GM23338 (cell line): ENCODE results near the gene TP53BP1. TPM values are rescaled to one million over a fixed set of nuclear protein-coding genes. Genes with fewer than 3 reads are reported as not detected.

ENCODE experiments used
- ATAC-seq: fragments of 200-7000 bp; cut with Tn5 transposase; 3 replicates; pipeline ENCODE4 v1.9.1; 2020
- DNase-seq: peaks from one replicate; pipeline ENCODE4 v3.0.0-alpha.2; 2015; ENCODE audit warnings: low spot score
- H2AFZ ChIP-seq: fragments of 200-600 bp; sonication (generic); 2 replicates; pipeline ENCODE4 v1.8.0; 2016; ENCODE audit warnings: antibody characterized with exemption, mild to moderate bottlenecking, moderate library complexity
- H3F3A ChIP-seq: fragments of 200-600 bp; sonication (generic); replicated peaks from 2 replicates; pipeline ENCODE4 v1.8.0; 2017; ENCODE audit warnings: antibody characterized with exemption, mixed run types, low read depth
- H3K27ac ChIP-seq: fragments of 200-600 bp; sonication (generic); 2 replicates; pipeline ENCODE4 v1.6.1; 2016; ENCODE audit warnings: low read depth
- H3K27me3 ChIP-seq: fragments of 200-600 bp; sonication (generic); 2 replicates; pipeline ENCODE4 v1.8.0; 2016; ENCODE audit warnings: mild to moderate bottlenecking, mixed run types, moderate library complexity; ENCODE audit not compliant: insufficient read depth
- H3K36me3 ChIP-seq: fragments of 200-600 bp; sonication (generic); 2 replicates; pipeline ENCODE4 v1.8.0; 2016; ENCODE audit warnings: mild to moderate bottlenecking; ENCODE audit not compliant: insufficient read depth
- H3K4me1 ChIP-seq: fragments of 200-600 bp; sonication (generic); 2 replicates; pipeline ENCODE4 v1.8.0; 2016; ENCODE audit warnings: mild to moderate bottlenecking, moderate library complexity; ENCODE audit not compliant: insufficient read depth
- H3K4me2 ChIP-seq: fragments of 200-600 bp; sonication (generic); 2 replicates; pipeline ENCODE4 v1.7.1; 2017; ENCODE audit warnings: mixed run types
- H3K4me3 ChIP-seq: fragments of 200-600 bp; sonication (generic); 2 replicates; pipeline ENCODE4 v1.6.1; 2016; ENCODE audit warnings: mixed run types
- H3K79me2 ChIP-seq: fragments of 200-600 bp; sonication (generic); replicated peaks from 2 replicates; pipeline ENCODE4 v1.8.0; 2017; ENCODE audit warnings: mild to moderate bottlenecking; ENCODE audit not compliant: insufficient read depth
- H3K9me2 ChIP-seq: fragments of 200-600 bp; sonication (generic); 2 replicates; pipeline ENCODE4 v1.8.0; 2017; ENCODE audit not compliant: insufficient read depth
- H4K20me1 ChIP-seq: fragments of 200-600 bp; sonication (generic); replicated peaks from 2 replicates; pipeline ENCODE4 v1.8.0; 2017; ENCODE audit warnings: mild to moderate bottlenecking; ENCODE audit not compliant: insufficient read depth
- H3K27ac Mint-ChIP-seq: 2 replicates; pipeline ENCODE4 v1.8.0; 2020; ENCODE audit warnings: inconsistent platforms, mild to moderate bottlenecking, moderate library complexity, mixed read lengths
- H3K27me3 Mint-ChIP-seq: 3 replicates; pipeline ENCODE4 v1.8.0; 2022; ENCODE audit warnings: low read depth, mild to moderate bottlenecking, moderate library complexity, mixed read lengths, inconsistent platforms; ENCODE audit not compliant: insufficient read depth, poor library complexity
- H3K36me3 Mint-ChIP-seq: 3 replicates; pipeline ENCODE4 v1.8.0; 2021; ENCODE audit warnings: low read depth, mild to moderate bottlenecking, inconsistent platforms, moderate library complexity, mixed read lengths
- H3K4me1 Mint-ChIP-seq: 3 replicates; pipeline ENCODE4 v1.8.0; 2020; ENCODE audit warnings: mild to moderate bottlenecking, inconsistent platforms, mixed read lengths
- H3K4me3 Mint-ChIP-seq: 3 replicates; pipeline ENCODE4 v1.8.0; 2021; ENCODE audit warnings: moderate library complexity, mild to moderate bottlenecking, inconsistent platforms, mixed read lengths
- H3K9me3 Mint-ChIP-seq: 3 replicates; pipeline ENCODE4 v1.8.0; 2020; ENCODE audit warnings: moderate library complexity, mild to moderate bottlenecking, inconsistent platforms, mixed read lengths
- CREB1 ChIP-seq: fragments of 250-450 bp; sonication (Bioruptor Pico); IDR thresholded peaks from 2 replicates; pipeline ENCODE4 v1.5.0; 2020; ENCODE audit warnings: low read depth, mild to moderate bottlenecking, moderate library complexity
- CTCF ChIP-seq, 2 experiments: fragments of 200-600 bp in 1 of 2; sonication (generic) in 1 of 2; conservative IDR thresholded peaks; 2 replicates each; pipeline versions ENCODE4 v1.5.1 to v1.6.1; 2016 to 2017; ENCODE audit warnings: antibody characterized with exemption in 2 of 2, low read depth in 2 of 2, mild to moderate bottlenecking in 2 of 2, moderate library complexity in 1 of 2
- EZH2 ChIP-seq: fragments of 200-600 bp; sonication (generic); IDR thresholded peaks from one replicate; pipeline ENCODE4 v1.8.0; 2017; ENCODE audit warnings: antibody characterized with exemption, mild to moderate bottlenecking, low read depth; ENCODE audit not compliant: unreplicated experiment
- EZH2phosphoT487 ChIP-seq: fragments of 200-600 bp; sonication (generic); IDR thresholded peaks from one replicate; pipeline ENCODE4 v1.8.1; 2018; ENCODE audit warnings: antibody characterized with exemption; ENCODE audit not compliant: unreplicated experiment
- JUNB ChIP-seq: IDR thresholded peaks from one replicate; pipeline ENCODE4 v1.6.1; 2016; ENCODE audit warnings: antibody characterized with exemption; ENCODE audit not compliant: unreplicated experiment
- NANOG ChIP-seq: IDR thresholded peaks from 2 replicates; pipeline ENCODE4 v1.6.1; 2016; ENCODE audit warnings: antibody characterized with exemption, borderline replicate concordance
- REST ChIP-seq: IDR thresholded peaks from one replicate; pipeline ENCODE4 v1.6.1; 2018; ENCODE audit warnings: antibody characterized with exemption; ENCODE audit not compliant: unreplicated experiment
- ZNF114 ChIP-seq: fragments of 250-450 bp; sonication (Bioruptor Pico); IDR thresholded peaks from 2 replicates; pipeline ENCODE4 v1.5.0; 2020; ENCODE audit warnings: mild to moderate bottlenecking, moderate library complexity
- ZNF331 ChIP-seq: fragments of 250-450 bp; sonication (Bioruptor Pico); IDR thresholded peaks from 2 replicates; pipeline ENCODE4 v1.5.0; 2020; ENCODE audit warnings: low read depth, mild to moderate bottlenecking, moderate library complexity
- ZNF462 ChIP-seq: fragments of 250-450 bp; sonication (Bioruptor Pico); IDR thresholded peaks from 2 replicates; pipeline ENCODE4 v1.5.0; 2020; ENCODE audit warnings: mild to moderate bottlenecking, moderate library complexity
- polyA plus RNA-seq: library from polyadenylated mRNA; unstranded; fragments of >200 nt; fragmentation: Nextera tagmentation; extraction: Ambion mirVana; gene quantifications from 2 replicates; pipeline ENCODE4 v1.2.1, GENCODE V29; 2016
- total RNA-seq: library from RNA; depleted of rRNA; stranded (reverse); fragments of >200 nt; shearing (Covaris generic); gene quantifications from 2 replicates; pipeline ENCODE4 v1.2.3, GENCODE V29; 2014

The TP53BP1 gene
- total and polyA plus RNA-seq, 2 experiments from 2014 or later = 17.7 to 81.3 TPM

DNA sequence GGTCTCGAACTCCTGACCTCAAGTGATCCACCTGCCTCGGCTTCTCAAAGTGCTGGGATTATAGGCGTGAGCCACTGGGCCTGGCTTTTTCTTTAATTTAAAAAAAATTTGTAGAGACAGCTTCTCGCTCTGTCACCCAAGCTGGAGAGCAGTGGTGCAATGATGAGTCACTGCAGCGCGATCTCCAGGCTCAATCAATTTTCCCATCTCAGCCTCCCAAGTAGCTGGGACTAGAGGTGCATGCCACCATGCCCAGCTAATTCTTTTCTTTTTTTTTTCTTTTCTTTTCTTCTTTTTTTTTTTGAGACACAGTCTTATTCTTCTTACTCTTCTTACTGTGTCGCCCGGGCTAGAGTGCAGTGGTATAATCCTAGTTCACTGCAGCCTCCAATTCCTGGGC lies 102.2 kb downstream of the TP53BP1 start:
- no peaks in the 10 kb centered on the region for H3K9me3 Mint-ChIP-seq
- H3K4me2 ChIP-seq = no peak overlapping the region
- no peak overlapping the region for H3K27ac ChIP-seq
- no peaks in the 10 kb centered on the region for H3K27me3 Mint-ChIP-seq
- ATAC-seq = no peak
- DNase-seq = no peak
- H3K27me3 ChIP-seq = no peaks in the 10 kb centered on the region
- no peak overlapping the region for H3K4me3 Mint-ChIP-seq
- H3K4me1 Mint-ChIP-seq = no peaks in the 10 kb centered on the region
- no peak overlapping the region for H3K4me3 ChIP-seq
- TF ChIP-seq ZNF331 (CRISPR knock-in tag) = no peak
- no peak for TF ChIP-seq REST
- TF ChIP-seq JUNB = no peak
- no peak for TF ChIP-seq EZH2phosphoT487
- TF ChIP-seq ZNF114 (CRISPR knock-in tag) = no peak
- TF ChIP-seq EZH2 = no peak
- TF ChIP-seq ZNF462 (CRISPR knock-in tag) = no peak
- no peak for TF ChIP-seq CTCF (conservative IDR thresholded peaks at IDR 0.05; ENCODE audit: low read depth in 2 of 2)
- no peak for TF ChIP-seq NANOG
- no peak for TF ChIP-seq CREB1 (CRISPR knock-in tag)
- no peaks in the 10 kb centered on the region for H3K9me2 ChIP-seq
- H2AFZ ChIP-seq = no peak overlapping the region
- H3K36me3 ChIP-seq = peaks cover 21% of the 10 kb centered on the region; the same call in 1 of the 2 replicates
- H3K36me3 Mint-ChIP-seq = peaks cover 30% of the 10 kb centered on the region
- H3K79me2 ChIP-seq = no peaks in the 10 kb centered on the region
- no peak overlapping the region for H3K27ac Mint-ChIP-seq
- H4K20me1 ChIP-seq = no peaks in the 10 kb centered on the region; the same call in 1 of the 2 replicates
- no peaks in the 10 kb centered on the region for H3F3A ChIP-seq
- no peaks in the 10 kb centered on the region for H3K4me1 ChIP-seq
